ENCODE results near the gene RAB7B. TPM values are rescaled to one million over a fixed set of nuclear protein-coding genes. Genes with fewer than 3 reads are reported as not detected.

The RAB7B gene
- total RNA-seq, 1 donor from 2014 or later, result not detected

DNA sequence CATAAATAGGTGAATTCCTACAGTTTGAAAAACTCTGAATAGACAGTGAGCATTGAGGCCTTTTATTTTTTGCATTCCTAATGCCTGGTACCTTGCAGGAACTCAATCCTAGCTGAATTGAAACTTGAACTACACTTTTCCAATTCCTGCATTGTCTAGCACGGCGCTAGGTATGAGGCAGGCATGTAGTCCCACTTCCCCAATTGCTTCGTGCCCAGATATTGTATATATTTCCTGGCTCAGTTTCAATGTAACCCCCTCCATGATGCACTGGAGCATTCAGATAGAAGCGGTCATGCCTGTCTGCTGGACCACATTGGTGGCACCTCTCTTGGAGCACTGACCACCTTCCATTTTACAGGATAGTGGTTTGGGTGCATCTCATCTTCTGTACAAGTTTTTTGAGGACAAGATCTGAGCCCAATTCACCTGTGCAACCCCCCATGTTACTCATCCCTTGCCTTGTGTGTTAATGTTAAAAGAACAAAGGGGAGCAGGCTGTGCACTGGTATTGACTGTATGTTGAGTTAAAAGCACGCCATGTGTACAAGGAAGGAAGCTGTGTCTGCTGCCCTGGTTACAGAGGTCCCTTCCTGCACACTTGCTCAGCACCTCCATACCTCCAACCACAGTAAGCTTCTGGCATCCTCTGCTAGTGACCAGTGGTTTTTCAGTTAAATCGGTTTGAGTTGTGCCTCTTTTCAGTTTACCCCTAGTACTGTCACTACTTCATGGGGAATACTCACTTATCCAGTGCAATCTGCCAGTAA lies 10.0 kb upstream of the RAB7B start:
- no peak overlapping the region for H3K4me3 ChIP-seq (ENCODE audit: low read depth, low read length)
- no peak for TF ChIP-seq CTCF (conservative IDR thresholded peaks at IDR 0.05; ENCODE audit: low read depth, low read length)

GRCh38 chr1:206012086-206012859 lies 9.1 kb upstream of the RAB7B start:
- no peak for DNase-seq (ENCODE audit: low read depth)
- no peak overlapping the region for H3K4me3 ChIP-seq (ENCODE audit: low read depth, low read length)
- no peak for TF ChIP-seq CTCF (conservative IDR thresholded peaks at IDR 0.05; ENCODE audit: low read depth, low read length)

More for the DNA sequence above, 10.0 kb upstream of the RAB7B start:
- DNase-seq (ENCODE audit: low read depth), result no peak

DNA sequence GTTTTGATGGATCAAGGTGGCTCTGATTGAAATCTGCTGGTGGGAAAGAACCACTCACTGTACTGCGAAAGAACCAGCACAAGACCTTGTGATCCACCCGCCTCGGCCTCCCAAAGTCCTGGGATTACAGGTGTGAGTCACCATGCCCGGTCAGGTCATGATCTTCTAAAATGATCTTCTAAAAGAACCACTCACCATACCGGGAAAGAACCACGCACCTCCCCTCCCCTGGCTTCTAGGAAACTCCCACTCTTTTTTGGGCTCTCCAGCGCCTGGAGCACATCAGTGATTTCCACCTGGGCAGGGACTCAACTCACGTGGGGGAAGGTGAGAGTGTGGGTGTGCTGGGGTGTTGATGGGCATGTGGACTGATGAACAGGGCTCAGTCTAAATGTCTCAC lies 7.9 kb upstream of the RAB7B start:
- DNase-seq (ENCODE audit: low read depth), result no peak
- no peak for TF ChIP-seq CTCF (conservative IDR thresholded peaks at IDR 0.05; ENCODE audit: low read depth, low read length)
- no peak overlapping the region for H3K4me3 ChIP-seq (ENCODE audit: low read depth, low read length)

DNA sequence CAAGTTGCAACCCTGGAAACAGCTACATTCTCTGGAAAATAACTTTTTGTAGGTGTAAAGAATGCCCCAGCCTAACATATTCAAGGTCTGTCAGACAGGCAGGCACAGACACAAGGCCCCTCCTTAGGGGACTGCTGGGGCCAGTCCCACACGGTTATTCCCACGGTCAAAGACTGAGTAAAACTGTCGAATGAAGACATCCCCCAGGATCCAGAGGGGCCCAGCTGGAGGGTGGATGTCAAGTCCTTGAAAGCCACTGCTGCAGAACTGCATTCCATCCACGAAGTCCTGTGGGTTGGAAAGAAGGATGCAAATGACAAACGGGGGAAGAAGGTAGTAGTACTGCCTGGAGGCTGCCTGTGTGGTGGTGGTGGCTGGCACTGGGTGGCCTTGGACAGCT lies 6.9 kb upstream of the RAB7B start:
- H3K4me3 ChIP-seq (ENCODE audit: low read depth, low read length), result no peak overlapping the region
- TF ChIP-seq CTCF (conservative IDR thresholded peaks at IDR 0.05; ENCODE audit: low read depth, low read length), result no peak
- DNase-seq (ENCODE audit: low read depth), result no peak

- no peak for TF ChIP-seq CTCF (conservative IDR thresholded peaks at IDR 0.05; ENCODE audit: low read depth, low read length)
- no peak overlapping the region for H3K4me3 ChIP-seq (ENCODE audit: low read depth, low read length)
- DNase-seq (ENCODE audit: low read depth), result no peak
Observed at GRCh38 chr1:206006946-206007345, 3.8 kb upstream of the RAB7B start.

GRCh38 chr1:206005778-206006180 lies 2.6 kb upstream of the RAB7B start:
- H3K4me3 ChIP-seq (ENCODE audit: low read depth, low read length), result no peak overlapping the region
- no peak for DNase-seq (ENCODE audit: low read depth)
- TF ChIP-seq CTCF (conservative IDR thresholded peaks at IDR 0.05; ENCODE audit: low read depth, low read length), result no peak

All from epithelial cell of proximal tubule (primary cell).